Measurements from ENCODE around the gene ANXA9.

GRCh38 chr1:150973258-150973835 is 8.7 kb upstream of the ANXA9 start:
- no peak for TF ChIP-seq RAD21 (IDR thresholded peaks at IDR 0.05; ENCODE audit: low read depth)
- TF ChIP-seq MAX (IDR thresholded peaks at IDR 0.05): no peak
- no peak for TF ChIP-seq EP300 (IDR thresholded peaks at IDR 0.05; ENCODE audit: borderline replicate concordance)
